OCI-LY1 (cell line): ENCODE results near the gene KLHL29.

ENCODE experiments used
- H2AFZ ChIP-seq: fragments of 200-600 bp; sonication (generic), shearing (Covaris generic); 2 replicates; pipeline ENCODE4 v1.6.0; 2014; ENCODE audit warnings: antibody characterized with exemption, mild to moderate bottlenecking, low read length
- H3F3A ChIP-seq: fragments of 200-600 bp; sonication (generic), shearing (Covaris generic); 2 replicates; pipeline ENCODE4 v1.6.0; 2014; ENCODE audit warnings: mild to moderate bottlenecking, antibody characterized with exemption, low read length, moderate library complexity; ENCODE audit not compliant: insufficient read depth
- H3K27ac ChIP-seq: fragments of 200-600 bp; sonication (generic); 2 replicates; pipeline ENCODE4 v1.5.1; 2014; ENCODE audit warnings: low read length, mixed run types, mild to moderate bottlenecking, low read depth; ENCODE audit not compliant: poor library complexity, severe bottlenecking
- H3K27me3 ChIP-seq: fragments of 200-600 bp; sonication (generic); 2 replicates; pipeline ENCODE4 v1.6.0; 2014; ENCODE audit warnings: antibody characterized with exemption, mild to moderate bottlenecking, low read length, moderate library complexity; ENCODE audit not compliant: insufficient read depth
- H3K36me3 ChIP-seq: fragments of 200-600 bp; sonication (generic); 2 replicates; pipeline ENCODE4 v1.6.1; 2014; ENCODE audit warnings: mild to moderate bottlenecking, antibody characterized with exemption, low read length, moderate library complexity, mixed read lengths; ENCODE audit not compliant: insufficient read depth
- H3K4me1 ChIP-seq: fragments of 200-600 bp; sonication (generic); 2 replicates; pipeline ENCODE4 v1.5.1; 2014; ENCODE audit warnings: mild to moderate bottlenecking, low read length, moderate library complexity; ENCODE audit not compliant: insufficient read depth, severe bottlenecking
- H3K4me2 ChIP-seq: fragments of 200-600 bp; sonication (generic), shearing (Covaris generic); 2 replicates; pipeline ENCODE4 v1.6.1; 2014; ENCODE audit warnings: low read length
- H3K4me3 ChIP-seq: fragments of 200-600 bp; sonication (generic); 2 replicates; pipeline ENCODE4 v1.5.1; 2014; ENCODE audit warnings: low read length, low read depth, mild to moderate bottlenecking, mixed read lengths; ENCODE audit not compliant: poor library complexity, severe bottlenecking
- H3K79me2 ChIP-seq: fragments of 200-600 bp; shearing (Covaris generic); 2 replicates; pipeline ENCODE4 v1.6.1; 2016; ENCODE audit warnings: mixed run types, low read length, mixed read lengths; ENCODE audit not compliant: insufficient read depth
- H3K9ac ChIP-seq: fragments of 200-600 bp; sonication (generic), shearing (Covaris generic); 2 replicates; pipeline ENCODE4 v1.6.1; 2014; ENCODE audit warnings: mild to moderate bottlenecking, low read length, mixed read lengths
- H3K9me2 ChIP-seq: fragments of 200-600 bp; sonication (generic), shearing (Covaris generic); 2 replicates; pipeline ENCODE4 v1.6.1; 2014; ENCODE audit warnings: low read depth, mild to moderate bottlenecking, low read length, mixed read lengths
- H3K9me3 ChIP-seq: fragments of 200-600 bp; shearing (Covaris generic); 2 replicates; pipeline ENCODE4 v1.6.1; 2014; ENCODE audit warnings: low read length, mixed read lengths
- H4K20me1 ChIP-seq: fragments of 200-600 bp; sonication (generic), shearing (Covaris generic); 2 replicates; pipeline ENCODE4 v1.6.0; 2016; ENCODE audit warnings: mild to moderate bottlenecking, low read length; ENCODE audit not compliant: insufficient read depth
- CTCF ChIP-seq: fragments of 200-600 bp; sonication (generic), shearing (Covaris generic); IDR thresholded peaks from 2 replicates; pipeline ENCODE4 v1.5.1; 2017; ENCODE audit warnings: mild to moderate bottlenecking, antibody characterized with exemption, low read length, moderate library complexity, mixed read lengths
- EZH2 ChIP-seq: fragments of 200-600 bp; sonication (generic), shearing (Covaris generic); IDR thresholded peaks from 2 replicates; pipeline ENCODE4 v1.8.0; 2017; ENCODE audit warnings: borderline replicate concordance, mixed run types, mild to moderate bottlenecking, antibody characterized with exemption, low read length, moderate library complexity, mixed read lengths

The KLHL29 gene

GRCh38 chr2:23602116-23602515 lies 217.1 kb downstream of the KLHL29 start:
- H3K9me3 ChIP-seq: no peaks in the 10 kb centered on the region
- H4K20me1 ChIP-seq: no peaks in the 10 kb centered on the region
- H3K4me2 ChIP-seq: no peak overlapping the region
- H2AFZ ChIP-seq: no peak overlapping the region
- H3K4me3 ChIP-seq: no peak overlapping the region
- H3K27ac ChIP-seq: no peak overlapping the region
- H3K79me2 ChIP-seq: no peaks in the 10 kb centered on the region
- H3K36me3 ChIP-seq: no peaks in the 10 kb centered on the region; the same call in 1 of the 2 replicates
- no peaks in the 10 kb centered on the region for H3F3A ChIP-seq
- H3K9me2 ChIP-seq: no peaks in the 10 kb centered on the region
- no peaks in the 10 kb centered on the region for H3K4me1 ChIP-seq
- TF ChIP-seq CTCF: no peak
- no peak overlapping the region for H3K9ac ChIP-seq
- 0 out of 2 replicates have a peak, but pooled peaks cover 5% of the 10 kb centered on the region for H3K27me3 ChIP-seq

GRCh38 chr2:23603156-23603555 lies 218.2 kb downstream of the KLHL29 start:
- Histone ChIP-seq H2AFZ (no peak overlapping the region), H3K4me1 (no peaks in the 10 kb centered on the region), H3F3A (no peaks in the 10 kb centered on the region), H3K4me2 (no peak overlapping the region), H3K9ac (no peak overlapping the region), H3K36me3 (no peaks in the 10 kb centered on the region; the same call in 1 of the 2 replicates), H3K79me2 (no peaks in the 10 kb centered on the region), H3K27me3 (0 out of 2 replicates have a peak, but pooled peaks cover 5% of the 10 kb centered on the region), H3K4me3 (no peak overlapping the region), H3K27ac (no peak overlapping the region), H4K20me1 (no peaks in the 10 kb centered on the region), H3K9me2 (no peaks in the 10 kb centered on the region), H3K9me3 (no peaks in the 10 kb centered on the region)
- TF ChIP-seq CTCF (no peak), EZH2 (no peak)

GRCh38 chr2:23603581-23603980 lies 218.6 kb downstream of the KLHL29 start:
- no peaks in the 10 kb centered on the region for H3F3A ChIP-seq
- no peak overlapping the region for H3K27ac ChIP-seq
- H2AFZ ChIP-seq: no peak overlapping the region
- H3K27me3 ChIP-seq: 0 out of 2 replicates have a peak, but pooled peaks cover 5% of the 10 kb centered on the region
- H3K9me3 ChIP-seq: no peaks in the 10 kb centered on the region
- no peaks in the 10 kb centered on the region for H4K20me1 ChIP-seq
- no peaks in the 10 kb centered on the region; the same call in 1 of the 2 replicates for H3K36me3 ChIP-seq
- H3K9ac ChIP-seq: no peak overlapping the region
- H3K9me2 ChIP-seq: no peaks in the 10 kb centered on the region
- no peaks in the 10 kb centered on the region for H3K4me1 ChIP-seq
- no peak overlapping the region for H3K4me3 ChIP-seq
- no peak overlapping the region for H3K4me2 ChIP-seq
- TF ChIP-seq CTCF (no peak), EZH2 (no peak)
- no peaks in the 10 kb centered on the region for H3K79me2 ChIP-seq
